GM06990 (cell line): ENCODE data around the gene GOLGA7B.

Experiments used
- DNase-seq: peaks from one replicate; pipeline ENCODE4 v3.0.0-alpha.2; 2011; ENCODE audit not compliant: insufficient read length; ENCODE audit errors: extremely low read depth
- H3K27me3 ChIP-seq: replicated peaks from 2 replicates; pipeline ENCODE4 v1.6.0; 2011; ENCODE audit warnings: low read length; ENCODE audit not compliant: control insufficient read depth, insufficient read depth
- H3K36me3 ChIP-seq: 2 replicates; pipeline ENCODE4 v1.5.1; 2011; ENCODE audit warnings: low read length; ENCODE audit not compliant: control insufficient read depth, insufficient read depth
- H3K4me3 ChIP-seq: replicated peaks from 2 replicates; pipeline ENCODE4 v1.5.1; 2011; ENCODE audit warnings: low read depth, mild to moderate bottlenecking, control low read depth, low read length
- CTCF ChIP-seq: IDR thresholded peaks from 2 replicates; pipeline ENCODE4 v1.5.1; 2011; ENCODE audit warnings: low read length, control low read depth, mild to moderate bottlenecking, inconsistent platforms; ENCODE audit not compliant: insufficient read depth, poor library complexity, severe bottlenecking

Gene GOLGA7B

DNA sequence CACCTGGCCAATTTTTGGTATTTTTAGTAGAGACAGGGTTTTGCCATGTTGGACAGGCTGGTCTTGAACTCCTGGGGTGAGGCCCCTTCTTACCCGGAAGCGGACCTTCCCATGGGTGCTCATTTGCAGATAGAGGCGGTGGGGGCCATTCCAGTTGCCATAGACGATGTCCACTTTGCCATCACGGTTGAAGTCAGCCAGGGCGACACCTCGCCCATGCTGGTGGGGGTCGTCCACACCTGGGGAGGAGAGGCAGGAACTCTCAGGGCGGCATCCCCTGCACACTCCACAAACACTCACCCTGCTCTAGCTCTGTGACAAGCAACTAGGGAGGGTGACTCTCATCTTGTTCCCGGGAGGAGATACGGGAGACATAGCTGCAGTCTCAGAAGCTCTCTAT, 54.9 kb downstream of the GOLGA7B start:
- H3K27me3 ChIP-seq: peaks cover 11% of the 10 kb centered on the region
- no peak for TF ChIP-seq CTCF
- DNase-seq: no peak

GRCh38 chr10:97905276-97905675, 55.6 kb downstream of the GOLGA7B start:
- Histone ChIP-seq H3K36me3 (no peaks in the 10 kb centered on the region), H3K4me3 (no peak overlapping the region), H3K27me3 (peaks cover 9% of the 10 kb centered on the region)
- TF ChIP-seq CTCF: no peak
- no peak for DNase-seq

More for the DNA sequence above, 54.9 kb downstream of the GOLGA7B start:
- Histone ChIP-seq H3K4me3 (no peak overlapping the region), H3K36me3 (no peaks in the 10 kb centered on the region)

GRCh38 chr10:97907211-97907610, 57.6 kb downstream of the GOLGA7B start:
- H3K4me3 ChIP-seq: no peak overlapping the region
- H3K27me3 ChIP-seq: peaks cover 9% of the 10 kb centered on the region
- H3K36me3 ChIP-seq: no peaks in the 10 kb centered on the region
- TF ChIP-seq CTCF: no peak
- no peak for DNase-seq

DNA sequence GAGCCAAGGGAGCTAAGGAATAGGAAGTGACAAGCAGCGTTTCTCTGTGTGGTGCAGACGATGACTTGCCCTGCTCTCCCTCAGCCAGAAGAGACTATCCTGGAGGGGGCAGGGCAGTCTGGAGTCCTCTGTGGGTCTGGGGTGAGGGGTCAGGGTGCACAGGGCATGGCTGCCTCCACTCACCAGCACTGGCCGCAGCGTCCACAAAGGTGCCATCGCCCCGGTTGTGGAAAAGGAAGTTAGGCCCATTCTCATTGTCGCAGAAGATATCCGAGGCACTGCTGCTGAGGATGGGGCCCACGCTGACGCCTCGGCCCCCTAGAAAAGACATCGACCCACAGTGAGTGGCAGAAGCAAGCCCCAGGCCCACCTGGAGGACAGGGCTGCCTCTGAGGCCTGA, 58.2 kb downstream of the GOLGA7B start:
- Histone ChIP-seq H3K27me3 (peaks cover 9% of the 10 kb centered on the region), H3K4me3 (no peak overlapping the region), H3K36me3 (no peaks in the 10 kb centered on the region)
- no peak for DNase-seq
- TF ChIP-seq CTCF: no peak

DNA sequence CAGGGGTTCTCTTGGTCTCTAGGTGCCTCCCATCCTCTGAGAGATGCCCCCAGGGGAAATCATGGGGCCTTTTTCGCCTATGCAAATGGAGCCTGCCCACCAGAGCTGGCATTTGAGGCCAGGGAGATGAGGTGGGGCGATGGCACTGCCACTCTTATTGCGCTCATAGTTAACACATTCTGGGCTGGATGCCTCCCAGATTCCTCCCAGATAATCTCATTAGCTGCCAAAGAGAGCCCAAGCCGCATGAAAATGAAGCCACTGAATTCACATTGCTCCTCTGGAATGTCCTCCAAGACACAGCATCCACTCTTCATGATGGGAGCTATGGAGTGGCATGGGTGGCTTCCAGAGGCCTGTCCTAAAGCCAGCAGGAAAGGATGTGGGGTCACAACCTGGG, 61.0 kb downstream of the GOLGA7B start:
- H3K27me3 ChIP-seq: peaks cover 6% of the 10 kb centered on the region
- no peaks in the 10 kb centered on the region for H3K36me3 ChIP-seq
- no peak for TF ChIP-seq CTCF
- no peak for DNase-seq
- no peak overlapping the region for H3K4me3 ChIP-seq

GRCh38 chr10:97911217-97911616, 61.6 kb downstream of the GOLGA7B start:
- no peaks in the 10 kb centered on the region for H3K36me3 ChIP-seq
- H3K4me3 ChIP-seq: no peak overlapping the region
- TF ChIP-seq CTCF: no peak
- peaks cover 3% of the 10 kb centered on the region for H3K27me3 ChIP-seq
- DNase-seq: no peak
